Panc1 (cell line): ENCODE data around the gene METTL6.

Source experiments
- POLR2AphosphoS5 ChIP-seq: IDR thresholded peaks from 2 replicates; pipeline ENCODE4 v1.6.1; 2012; ENCODE audit warnings: mild to moderate bottlenecking, low read depth, low read length, moderate library complexity
- TF ChIP-seq, protein P1 (sequence below): fragments of 450-650 bp; IDR thresholded peaks from 2 replicates; pipeline ENCODE4 v1.5.1; 2017; ENCODE audit warnings: mild to moderate bottlenecking
- TF ChIP-seq, protein P2 (sequence below), 2 experiments: IDR thresholded peaks; 2 replicates each; pipeline ENCODE4 v1.6.1; 2011 to 2012; ENCODE audit warnings: low read depth in 2 of 2, control low read depth in 1 of 2, low read length in 1 of 2, mild to moderate bottlenecking in 1 of 2, moderate library complexity in 1 of 2; ENCODE audit not compliant: insufficient read depth in 1 of 2

DNA sequence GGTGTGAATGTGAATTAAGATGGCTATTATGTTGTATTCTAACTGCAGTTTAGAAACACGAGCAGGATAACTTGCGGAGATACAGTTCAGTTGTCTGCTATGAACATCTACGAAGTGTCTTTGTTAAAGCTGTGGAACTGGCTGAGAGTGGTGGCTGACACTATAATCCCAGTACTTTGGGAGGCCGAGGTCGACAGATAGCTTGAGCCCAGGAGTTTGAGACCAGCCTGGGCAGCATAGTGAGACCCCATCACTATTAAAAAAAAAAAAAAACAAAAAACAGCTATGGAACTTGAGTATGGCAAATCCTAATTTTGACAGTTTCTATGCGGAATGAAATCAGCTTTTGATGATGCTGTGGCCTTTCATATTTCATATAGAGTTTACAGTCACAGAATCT lies 1.7 kb upstream of the METTL6 start:
- TF ChIP-seq, protein P1, sequence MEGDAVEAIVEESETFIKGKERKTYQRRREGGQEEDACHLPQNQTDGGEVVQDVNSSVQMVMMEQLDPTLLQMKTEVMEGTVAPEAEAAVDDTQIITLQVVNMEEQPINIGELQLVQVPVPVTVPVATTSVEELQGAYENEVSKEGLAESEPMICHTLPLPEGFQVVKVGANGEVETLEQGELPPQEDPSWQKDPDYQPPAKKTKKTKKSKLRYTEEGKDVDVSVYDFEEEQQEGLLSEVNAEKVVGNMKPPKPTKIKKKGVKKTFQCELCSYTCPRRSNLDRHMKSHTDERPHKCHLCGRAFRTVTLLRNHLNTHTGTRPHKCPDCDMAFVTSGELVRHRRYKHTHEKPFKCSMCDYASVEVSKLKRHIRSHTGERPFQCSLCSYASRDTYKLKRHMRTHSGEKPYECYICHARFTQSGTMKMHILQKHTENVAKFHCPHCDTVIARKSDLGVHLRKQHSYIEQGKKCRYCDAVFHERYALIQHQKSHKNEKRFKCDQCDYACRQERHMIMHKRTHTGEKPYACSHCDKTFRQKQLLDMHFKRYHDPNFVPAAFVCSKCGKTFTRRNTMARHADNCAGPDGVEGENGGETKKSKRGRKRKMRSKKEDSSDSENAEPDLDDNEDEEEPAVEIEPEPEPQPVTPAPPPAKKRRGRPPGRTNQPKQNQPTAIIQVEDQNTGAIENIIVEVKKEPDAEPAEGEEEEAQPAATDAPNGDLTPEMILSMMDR: no peak
- TF ChIP-seq, protein P2, sequence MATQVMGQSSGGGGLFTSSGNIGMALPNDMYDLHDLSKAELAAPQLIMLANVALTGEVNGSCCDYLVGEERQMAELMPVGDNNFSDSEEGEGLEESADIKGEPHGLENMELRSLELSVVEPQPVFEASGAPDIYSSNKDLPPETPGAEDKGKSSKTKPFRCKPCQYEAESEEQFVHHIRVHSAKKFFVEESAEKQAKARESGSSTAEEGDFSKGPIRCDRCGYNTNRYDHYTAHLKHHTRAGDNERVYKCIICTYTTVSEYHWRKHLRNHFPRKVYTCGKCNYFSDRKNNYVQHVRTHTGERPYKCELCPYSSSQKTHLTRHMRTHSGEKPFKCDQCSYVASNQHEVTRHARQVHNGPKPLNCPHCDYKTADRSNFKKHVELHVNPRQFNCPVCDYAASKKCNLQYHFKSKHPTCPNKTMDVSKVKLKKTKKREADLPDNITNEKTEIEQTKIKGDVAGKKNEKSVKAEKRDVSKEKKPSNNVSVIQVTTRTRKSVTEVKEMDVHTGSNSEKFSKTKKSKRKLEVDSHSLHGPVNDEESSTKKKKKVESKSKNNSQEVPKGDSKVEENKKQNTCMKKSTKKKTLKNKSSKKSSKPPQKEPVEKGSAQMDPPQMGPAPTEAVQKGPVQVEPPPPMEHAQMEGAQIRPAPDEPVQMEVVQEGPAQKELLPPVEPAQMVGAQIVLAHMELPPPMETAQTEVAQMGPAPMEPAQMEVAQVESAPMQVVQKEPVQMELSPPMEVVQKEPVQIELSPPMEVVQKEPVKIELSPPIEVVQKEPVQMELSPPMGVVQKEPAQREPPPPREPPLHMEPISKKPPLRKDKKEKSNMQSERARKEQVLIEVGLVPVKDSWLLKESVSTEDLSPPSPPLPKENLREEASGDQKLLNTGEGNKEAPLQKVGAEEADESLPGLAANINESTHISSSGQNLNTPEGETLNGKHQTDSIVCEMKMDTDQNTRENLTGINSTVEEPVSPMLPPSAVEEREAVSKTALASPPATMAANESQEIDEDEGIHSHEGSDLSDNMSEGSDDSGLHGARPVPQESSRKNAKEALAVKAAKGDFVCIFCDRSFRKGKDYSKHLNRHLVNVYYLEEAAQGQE (IDR thresholded peaks at IDR 0.05; ENCODE audit: insufficient read depth in 1 of 2, low read depth in 2 of 2, low read length in 1 of 2): no peak
- TF ChIP-seq POLR2AphosphoS5: no peak
